Measurements from ENCODE around the gene SOCS4.
"Not testable (repeated sequence)": the region's sequence is repeated elsewhere in the genome, so short reads cannot be mapped to it uniquely, and the experiment has no call there.

SOCS4 gene

GRCh38 chr14:55028066-55028465, 1.0 kb downstream of the SOCS4 start:
- no peaks in the 10 kb centered on the region for H3K27me3 ChIP-seq (ENCODE audit: control insufficient read depth in 1 of 2, insufficient read depth in 2 of 2, low read length in 2 of 2)
- H3K36me3 ChIP-seq (ENCODE audit: control insufficient read depth in 2 of 2, insufficient read depth in 2 of 2, low read length in 2 of 2), result no peaks in the 10 kb centered on the region
- H3K4me3 ChIP-seq (ENCODE audit: low read length in 2 of 2), result peak overlapping the region; percentile 90 to 92
- H3K27ac ChIP-seq (ENCODE audit: low read length), result no peak overlapping the region
- no peaks in the 10 kb centered on the region for H3K9me3 ChIP-seq (ENCODE audit: control insufficient read depth in 2 of 2, low read length in 2 of 2)
- peaks cover 12% of the 10 kb centered on the region for H3K4me1 ChIP-seq (ENCODE audit: control insufficient read depth, insufficient read depth, low read length)
- peak overlapping the region in 1 of 2 donors; percentile 87 for H3K9ac ChIP-seq (ENCODE audit: low read length in 2 of 2)

DNA sequence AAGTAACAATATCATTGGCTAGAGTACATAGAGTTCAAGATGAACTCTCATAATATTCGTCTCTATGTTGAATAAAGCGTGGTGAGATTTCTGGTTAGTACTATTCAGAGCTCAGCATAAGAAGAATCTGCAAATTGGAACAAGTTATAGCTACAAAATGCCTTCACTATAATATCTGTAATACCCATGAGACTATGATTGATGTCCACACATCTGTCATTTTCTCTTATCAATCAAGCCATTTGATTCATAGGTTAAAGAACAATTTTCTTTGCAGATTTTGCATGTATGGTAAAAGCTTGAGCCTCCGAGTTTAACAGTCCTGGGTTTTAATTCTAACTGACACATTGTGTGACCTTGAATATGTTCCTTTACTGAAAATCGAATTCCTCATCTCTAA, 1.4 kb downstream of the SOCS4 start:
- Histone ChIP-seq H3K4me3 (ENCODE audit: low read length in 2 of 2) (peak overlapping the region in 1 of 2 donors; percentile 92), H3K36me3 (ENCODE audit: control insufficient read depth in 2 of 2, insufficient read depth in 2 of 2, low read length in 2 of 2) (no peaks in the 10 kb centered on the region), H3K9me3 (ENCODE audit: control insufficient read depth in 2 of 2, low read length in 2 of 2) (no peaks in the 10 kb centered on the region), H3K27me3 (ENCODE audit: control insufficient read depth in 1 of 2, insufficient read depth in 2 of 2, low read length in 2 of 2) (no peaks in the 10 kb centered on the region), H3K9ac (ENCODE audit: low read length in 2 of 2) (no peak overlapping the region), H3K4me1 (ENCODE audit: control insufficient read depth, insufficient read depth, low read length) (peaks cover 12% of the 10 kb centered on the region), H3K27ac (ENCODE audit: low read length) (no peak overlapping the region)

- Histone ChIP-seq H3K27me3 (ENCODE audit: control insufficient read depth in 1 of 2, insufficient read depth in 2 of 2, low read length in 2 of 2) (no peaks in the 10 kb centered on the region), H3K36me3 (ENCODE audit: control insufficient read depth in 2 of 2, insufficient read depth in 2 of 2, low read length in 2 of 2) (no peaks in the 10 kb centered on the region), H3K4me1 (ENCODE audit: control insufficient read depth, insufficient read depth, low read length) (peaks cover 10% of the 10 kb centered on the region), H3K9ac (ENCODE audit: low read length in 2 of 2) (peak overlapping the region in 1 of 2 donors; percentile 10), H3K27ac (ENCODE audit: low read length) (no peak overlapping the region), H3K4me3 (ENCODE audit: low read length in 2 of 2) (no peak overlapping the region), H3K9me3 (ENCODE audit: control insufficient read depth in 2 of 2, low read length in 2 of 2) (no peaks in the 10 kb centered on the region)
These were observed 4.2 kb downstream of the SOCS4 start for GRCh38 chr14:55031190-55031589.

DNA sequence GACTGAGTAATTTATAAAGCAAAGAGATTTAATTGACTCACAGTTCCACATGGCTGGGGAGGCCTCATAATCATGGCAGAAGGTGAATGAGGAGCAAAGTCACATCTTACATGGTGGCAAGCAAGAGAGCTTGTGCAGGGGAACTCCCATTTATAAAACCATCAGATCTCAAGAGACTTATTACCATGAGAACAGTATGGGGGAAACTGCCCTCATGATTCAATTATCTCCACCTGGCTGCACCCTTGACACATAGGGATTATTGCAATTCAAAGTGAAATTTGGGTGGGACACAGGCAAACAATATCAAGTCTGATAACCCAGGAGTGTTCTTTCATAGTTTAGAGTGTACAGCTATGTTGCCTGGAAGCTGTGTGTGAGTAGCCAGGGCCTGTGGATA, 11.0 kb downstream of the SOCS4 start:
- not testable (repeated sequence) for H3K9ac ChIP-seq (ENCODE audit: low read length in 2 of 2); H3K4me1 ChIP-seq (ENCODE audit: control insufficient read depth, insufficient read depth, low read length); H3K9me3 ChIP-seq (ENCODE audit: control insufficient read depth in 2 of 2, low read length in 2 of 2); H3K27me3 ChIP-seq (ENCODE audit: control insufficient read depth in 1 of 2, insufficient read depth in 2 of 2, low read length in 2 of 2); H3K27ac ChIP-seq (ENCODE audit: low read length); H3K36me3 ChIP-seq (ENCODE audit: control insufficient read depth in 2 of 2, insufficient read depth in 2 of 2, low read length in 2 of 2); H3K4me3 ChIP-seq (ENCODE audit: low read length in 2 of 2)

DNA sequence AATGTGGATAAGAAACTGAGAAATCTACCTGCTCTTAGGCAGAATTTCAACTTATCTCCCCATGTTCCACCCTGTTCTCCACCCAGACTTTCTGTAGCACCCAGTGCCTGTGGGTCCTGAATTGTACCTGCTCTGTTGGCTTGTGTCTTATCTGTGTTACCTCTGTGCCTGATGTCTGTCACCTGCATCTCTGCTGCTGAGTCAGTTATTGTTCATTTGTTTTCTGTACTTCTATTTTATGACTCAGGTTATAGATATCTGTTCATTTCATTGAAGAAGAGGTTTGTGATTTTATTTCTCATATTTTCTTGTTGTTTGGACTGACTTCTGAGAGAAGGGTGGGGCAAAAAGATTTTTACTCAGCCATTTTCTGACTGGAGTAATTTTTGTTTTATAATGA, 11.7 kb downstream of the SOCS4 start:
- H3K4me3 ChIP-seq (ENCODE audit: low read length in 2 of 2), result no peak overlapping the region
- peaks cover 0 to 8% of the 10 kb centered on the region in 2 donors for H3K36me3 ChIP-seq (ENCODE audit: control insufficient read depth in 2 of 2, insufficient read depth in 2 of 2, low read length in 2 of 2)
- no peak overlapping the region for H3K27ac ChIP-seq (ENCODE audit: low read length)
- H3K9me3 ChIP-seq (ENCODE audit: control insufficient read depth in 2 of 2, low read length in 2 of 2), result no peaks in the 10 kb centered on the region
- no peaks in the 10 kb centered on the region for H3K4me1 ChIP-seq (ENCODE audit: control insufficient read depth, insufficient read depth, low read length)
- no peaks in the 10 kb centered on the region for H3K27me3 ChIP-seq (ENCODE audit: control insufficient read depth in 1 of 2, insufficient read depth in 2 of 2, low read length in 2 of 2)
- no peak overlapping the region for H3K9ac ChIP-seq (ENCODE audit: low read length in 2 of 2)

- Histone ChIP-seq H3K4me1 (ENCODE audit: control insufficient read depth, insufficient read depth, low read length) (no peaks in the 10 kb centered on the region), H3K9ac (ENCODE audit: low read length in 2 of 2) (no peak overlapping the region), H3K36me3 (ENCODE audit: control insufficient read depth in 2 of 2, insufficient read depth in 2 of 2, low read length in 2 of 2) (peaks cover 0 to 6% of the 10 kb centered on the region in 2 donors), H3K27ac (ENCODE audit: low read length) (no peak overlapping the region), H3K4me3 (ENCODE audit: low read length in 2 of 2) (no peak overlapping the region), H3K9me3 (ENCODE audit: control insufficient read depth in 2 of 2, low read length in 2 of 2) (no peaks in the 10 kb centered on the region), H3K27me3 (ENCODE audit: control insufficient read depth in 1 of 2, insufficient read depth in 2 of 2, low read length in 2 of 2) (no peaks in the 10 kb centered on the region)
These were observed 16.5 kb downstream of the SOCS4 start for GRCh38 chr14:55043528-55043927.

DNA sequence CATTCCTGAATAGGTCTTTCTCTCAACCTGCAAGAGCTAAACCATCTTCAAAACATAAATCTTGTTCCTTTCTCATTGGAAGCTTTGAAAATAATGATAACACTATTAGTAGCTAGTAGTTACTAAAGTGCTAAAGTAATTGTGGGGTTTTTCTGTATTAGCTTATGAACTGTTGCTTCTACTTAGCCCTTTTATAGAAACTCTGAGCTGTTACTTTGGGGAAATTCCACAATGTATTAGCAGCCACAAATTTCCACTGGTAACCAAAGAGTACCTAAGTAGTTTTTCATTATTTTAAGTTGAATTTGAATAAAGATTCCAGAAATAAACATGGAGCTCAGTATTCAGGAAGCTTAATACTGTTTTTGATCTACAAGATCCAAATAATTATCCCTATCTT, 18.1 kb downstream of the SOCS4 start:
- no peaks in the 10 kb centered on the region for H3K27me3 ChIP-seq (ENCODE audit: control insufficient read depth in 1 of 2, insufficient read depth in 2 of 2, low read length in 2 of 2)
- peaks cover 0 to 4% of the 10 kb centered on the region in 2 donors for H3K36me3 ChIP-seq (ENCODE audit: control insufficient read depth in 2 of 2, insufficient read depth in 2 of 2, low read length in 2 of 2)
- no peak overlapping the region for H3K4me3 ChIP-seq (ENCODE audit: low read length in 2 of 2)
- no peaks in the 10 kb centered on the region for H3K9me3 ChIP-seq (ENCODE audit: control insufficient read depth in 2 of 2, low read length in 2 of 2)
- H3K27ac ChIP-seq (ENCODE audit: low read length), result no peak overlapping the region
- H3K9ac ChIP-seq (ENCODE audit: low read length in 2 of 2), result no peak overlapping the region
- H3K4me1 ChIP-seq (ENCODE audit: control insufficient read depth, insufficient read depth, low read length), result no peaks in the 10 kb centered on the region

- Histone ChIP-seq H3K9ac (ENCODE audit: low read length in 2 of 2) (no peak overlapping the region), H3K4me3 (ENCODE audit: low read length in 2 of 2) (no peak overlapping the region), H3K27me3 (ENCODE audit: control insufficient read depth in 1 of 2, insufficient read depth in 2 of 2, low read length in 2 of 2) (no peaks in the 10 kb centered on the region), H3K27ac (ENCODE audit: low read length) (no peak overlapping the region), H3K4me1 (ENCODE audit: control insufficient read depth, insufficient read depth, low read length) (peaks cover 7% of the 10 kb centered on the region), H3K9me3 (ENCODE audit: control insufficient read depth in 2 of 2, low read length in 2 of 2) (no peaks in the 10 kb centered on the region), H3K36me3 (ENCODE audit: control insufficient read depth in 2 of 2, insufficient read depth in 2 of 2, low read length in 2 of 2) (peaks cover 0 to 4% of the 10 kb centered on the region in 2 donors)
These were observed 20.4 kb downstream of the SOCS4 start for GRCh38 chr14:55047301-55048053.

DNA sequence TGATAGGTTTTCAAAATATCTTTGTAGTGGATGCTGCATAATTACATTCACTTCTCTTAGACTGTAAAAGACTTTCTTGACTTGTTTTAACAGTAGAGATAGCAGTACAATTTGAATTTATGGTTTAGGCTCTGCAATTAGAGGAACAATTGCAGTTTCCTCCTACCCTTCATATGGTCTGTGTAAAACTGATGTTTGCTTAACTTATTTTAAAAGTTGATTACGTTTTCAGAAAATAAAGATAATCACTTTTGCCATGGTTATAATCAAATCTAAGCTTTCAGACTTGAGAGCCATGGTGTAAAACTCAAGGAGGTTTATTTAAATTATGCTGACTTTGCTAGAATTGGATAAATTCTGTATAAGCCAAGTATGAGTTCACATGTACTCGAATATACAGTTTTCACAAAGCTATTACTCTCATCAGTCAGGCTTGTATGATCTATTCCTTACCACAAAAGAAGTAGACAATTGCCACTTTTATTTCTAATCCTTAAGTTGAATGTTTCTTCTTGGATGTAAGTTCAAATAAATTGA, 21.9 kb downstream of the SOCS4 start:
- H3K27ac ChIP-seq (ENCODE audit: low read length), result no peak overlapping the region
- H3K4me3 ChIP-seq (ENCODE audit: low read length in 2 of 2), result no peak overlapping the region
- peaks cover 16% of the 10 kb centered on the region for H3K4me1 ChIP-seq (ENCODE audit: control insufficient read depth, insufficient read depth, low read length)
- no peak overlapping the region for H3K9ac ChIP-seq (ENCODE audit: low read length in 2 of 2)
- H3K27me3 ChIP-seq (ENCODE audit: control insufficient read depth in 1 of 2, insufficient read depth in 2 of 2, low read length in 2 of 2), result no peaks in the 10 kb centered on the region
- no peaks in the 10 kb centered on the region for H3K9me3 ChIP-seq (ENCODE audit: control insufficient read depth in 2 of 2, low read length in 2 of 2)
- H3K36me3 ChIP-seq (ENCODE audit: control insufficient read depth in 2 of 2, insufficient read depth in 2 of 2, low read length in 2 of 2), result no peaks in the 10 kb centered on the region

DNA sequence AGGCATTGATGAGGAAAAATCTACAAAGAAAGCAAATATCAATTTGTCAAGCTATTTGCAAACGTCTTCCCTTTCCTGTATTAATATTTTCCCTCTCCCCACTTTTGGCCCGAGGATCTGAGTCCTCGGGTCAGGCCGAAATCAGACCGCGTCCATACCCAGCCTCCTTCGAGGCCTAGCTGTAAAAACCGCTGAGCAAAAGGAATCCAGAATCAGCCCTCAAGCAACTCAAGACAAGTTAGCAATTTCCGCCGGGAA, 24.1 kb downstream of the SOCS4 start:
- no peaks in the 10 kb centered on the region for H3K9me3 ChIP-seq (ENCODE audit: control insufficient read depth in 2 of 2, low read length in 2 of 2)
- H3K9ac ChIP-seq (ENCODE audit: low read length in 2 of 2), result peak overlapping the region; percentile 92 to 100
- H3K36me3 ChIP-seq (ENCODE audit: control insufficient read depth in 2 of 2, insufficient read depth in 2 of 2, low read length in 2 of 2), result peaks cover 0 to 2% of the 10 kb centered on the region in 2 donors
- peaks cover 16% of the 10 kb centered on the region for H3K4me1 ChIP-seq (ENCODE audit: control insufficient read depth, insufficient read depth, low read length)
- H3K27me3 ChIP-seq (ENCODE audit: control insufficient read depth in 1 of 2, insufficient read depth in 2 of 2, low read length in 2 of 2), result no peaks in the 10 kb centered on the region
- peak overlapping the region; percentile 100 for H3K27ac ChIP-seq (ENCODE audit: low read length)
- H3K4me3 ChIP-seq (ENCODE audit: low read length in 2 of 2), result peak overlapping the region; percentile 88 to 96

DNA sequence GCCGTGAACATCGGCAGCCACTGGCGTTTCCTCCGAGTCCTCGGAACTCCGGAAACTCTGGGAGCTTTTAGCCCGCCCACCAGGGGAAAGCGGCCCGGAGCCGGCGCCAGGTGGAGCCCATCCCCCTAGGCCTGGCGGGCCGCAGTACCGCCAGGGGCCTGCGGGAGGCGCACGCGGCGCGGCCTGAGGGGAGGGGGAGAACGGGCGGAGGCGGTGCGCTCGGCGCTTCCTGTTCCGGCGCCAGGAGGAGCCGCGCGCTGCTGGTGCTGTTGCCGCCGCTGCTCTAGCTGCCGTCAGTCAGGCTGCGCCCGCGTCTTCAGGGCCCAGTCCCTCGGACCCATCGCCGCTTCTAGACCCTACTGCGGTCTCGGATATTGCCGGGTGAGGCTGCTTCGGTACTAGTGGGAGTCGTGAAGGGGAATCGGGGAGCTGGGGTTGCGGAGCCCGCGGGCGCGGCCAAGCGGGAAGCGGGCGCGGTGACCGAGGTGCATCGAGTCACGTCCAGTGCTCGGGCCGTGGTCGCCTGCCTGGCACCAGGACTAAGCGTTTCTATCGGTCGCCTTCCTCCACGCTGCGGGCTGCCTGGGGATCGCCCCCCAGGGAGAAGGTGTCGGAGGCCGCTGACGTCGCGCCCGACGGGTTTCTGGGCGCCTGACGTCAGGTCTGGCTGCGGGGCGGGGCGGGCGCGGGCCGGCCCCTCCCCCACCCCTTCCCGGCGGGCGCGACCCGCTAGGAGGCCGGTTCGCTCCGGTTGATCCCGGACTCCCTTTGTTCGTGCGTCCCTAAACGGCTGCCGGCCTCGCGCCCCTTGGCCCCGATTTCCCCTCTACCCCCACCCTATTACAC, 24.6 kb downstream of the SOCS4 start, which contains the start of gene MAPK1IP1L:
TSS of gene MAPK1IP1L (plus strand) at position 225 of the 846 bp plus-strand sequence. CDS start 10,037 bp downstream, outside the sequence.
- peak within 1 kb of the TSS; percentile 100 for H3K9ac ChIP-seq (ENCODE audit: low read length in 2 of 2)
- peaks cover 16% of the 10 kb centered on the region for H3K4me1 ChIP-seq (ENCODE audit: control insufficient read depth, insufficient read depth, low read length)
- peak within 1 kb of the TSS; percentile 88 to 96 for H3K4me3 ChIP-seq (ENCODE audit: low read length in 2 of 2)
- H3K27me3 ChIP-seq (ENCODE audit: control insufficient read depth in 1 of 2, insufficient read depth in 2 of 2, low read length in 2 of 2), result no peaks in the 10 kb centered on the region
- H3K27ac ChIP-seq (ENCODE audit: low read length), result peak within 1 kb of the TSS; percentile 100
- H3K36me3 ChIP-seq (ENCODE audit: control insufficient read depth in 2 of 2, insufficient read depth in 2 of 2, low read length in 2 of 2), result peaks cover 0 to 2% of the 10 kb centered on the region in 2 donors
- H3K9me3 ChIP-seq (ENCODE audit: control insufficient read depth in 2 of 2, low read length in 2 of 2), result no peaks in the 10 kb centered on the region

Data from stomach smooth muscle (tissue), 2 donors.